HG02970 (cell line): ENCODE measurements around the gene TUT4.

Experiments
- ATAC-seq: cut with Tn5 transposase; IDR thresholded peaks from one replicate; pipeline ENCODE4 v1.9.1; 2021; ENCODE audit warnings: mild to moderate bottlenecking, moderate library complexity, moderate number of reproducible peaks; ENCODE audit not compliant: unreplicated experiment, low FRiP score

TUT4 gene

GRCh38 chr1:52476943-52477342 is 75.9 kb downstream of the TUT4 start:
- no peak for ATAC-seq

- no peak for ATAC-seq
Observed at GRCh38 chr1:52474807-52475206, 78.1 kb downstream of the TUT4 start.

- ATAC-seq, result no peak
Observed at GRCh38 chr1:52473039-52473438, 79.9 kb downstream of the TUT4 start.

DNA sequence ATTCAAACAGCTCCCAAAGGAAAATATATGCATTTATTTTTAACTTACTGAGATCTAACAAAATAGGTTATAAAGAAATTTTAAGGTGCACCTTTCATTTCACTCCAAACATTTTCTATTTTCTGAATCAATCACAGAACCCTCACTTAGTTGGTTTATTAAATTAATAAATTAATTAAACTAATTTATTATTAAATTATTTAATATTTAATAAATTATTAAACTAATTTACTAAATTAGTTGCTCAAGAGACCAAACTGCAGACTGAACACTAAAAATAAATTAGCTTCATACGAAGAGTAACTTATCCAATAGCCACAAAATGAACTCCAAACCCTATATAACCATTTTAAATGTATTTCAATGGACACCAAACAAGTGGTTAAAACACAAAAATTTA is 80.5 kb downstream of the TUT4 start:
- ATAC-seq, result no peak

- ATAC-seq, result no peak
Observed at GRCh38 chr1:52469108-52469507, 83.8 kb downstream of the TUT4 start.

GRCh38 chr1:52463891-52464290 is 89.0 kb downstream of the TUT4 start:
- ATAC-seq, result no peak

GRCh38 chr1:52461821-52462220 is 91.1 kb downstream of the TUT4 start:
- no peak for ATAC-seq

DNA sequence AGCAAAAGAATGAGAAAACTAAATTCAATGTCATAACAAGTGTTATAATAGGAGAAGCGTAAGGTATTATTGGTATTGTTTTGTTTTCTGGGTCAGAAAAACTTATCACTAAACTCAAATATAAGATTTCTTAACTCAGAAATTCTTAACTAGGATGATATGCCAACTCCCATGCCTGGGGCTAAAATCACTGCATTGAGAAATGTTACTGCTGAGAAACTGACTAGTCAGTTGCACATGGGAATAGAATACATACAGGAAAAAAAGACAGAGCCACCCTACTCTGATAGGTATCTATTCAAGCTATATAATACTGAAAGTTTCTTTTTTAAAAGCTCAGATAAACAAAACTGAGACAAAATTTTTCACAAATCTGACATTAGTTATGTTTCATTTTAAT is 92.2 kb downstream of the TUT4 start:
- ATAC-seq, result no peak

- ATAC-seq, result no peak
Observed at GRCh38 chr1:52455686-52456085, 97.2 kb downstream of the TUT4 start.

DNA sequence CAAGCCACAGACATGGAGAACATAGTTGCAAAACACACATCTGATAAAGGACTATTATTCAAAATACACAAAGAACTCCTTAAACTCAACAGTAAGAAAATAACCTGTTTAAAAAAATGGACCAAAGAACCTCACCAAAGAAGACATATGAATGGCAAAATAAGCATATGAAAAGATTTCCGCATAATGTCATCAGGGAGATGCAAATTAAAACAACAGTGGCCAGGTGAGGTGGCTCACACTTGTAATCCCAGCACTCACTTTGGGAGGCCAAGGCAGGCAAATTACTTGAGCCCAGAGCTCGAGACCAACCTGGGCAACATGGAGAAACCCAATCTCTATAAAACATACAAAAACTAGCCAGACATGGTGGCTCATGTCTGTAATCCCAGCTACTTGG is 98.1 kb downstream of the TUT4 start:
- no peak for ATAC-seq

DNA sequence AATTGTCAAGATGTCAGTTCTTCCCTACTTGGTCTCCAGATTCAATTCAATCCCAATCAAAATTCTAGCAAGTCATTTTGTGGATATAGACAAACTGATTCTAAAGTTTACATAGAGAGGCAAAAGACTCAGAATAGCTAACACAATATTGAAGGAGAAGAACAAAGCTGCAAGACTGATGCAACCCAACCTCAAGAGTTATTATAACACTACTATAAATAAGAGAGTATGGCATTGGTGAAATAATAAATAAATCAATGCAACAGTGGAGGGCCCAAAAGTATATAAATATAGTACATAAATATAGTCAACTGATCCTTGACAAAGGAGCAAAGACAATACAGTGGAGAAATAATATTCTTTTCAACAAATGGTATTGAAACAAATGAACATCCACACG is 98.8 kb downstream of the TUT4 start:
- ATAC-seq, result no peak

DNA sequence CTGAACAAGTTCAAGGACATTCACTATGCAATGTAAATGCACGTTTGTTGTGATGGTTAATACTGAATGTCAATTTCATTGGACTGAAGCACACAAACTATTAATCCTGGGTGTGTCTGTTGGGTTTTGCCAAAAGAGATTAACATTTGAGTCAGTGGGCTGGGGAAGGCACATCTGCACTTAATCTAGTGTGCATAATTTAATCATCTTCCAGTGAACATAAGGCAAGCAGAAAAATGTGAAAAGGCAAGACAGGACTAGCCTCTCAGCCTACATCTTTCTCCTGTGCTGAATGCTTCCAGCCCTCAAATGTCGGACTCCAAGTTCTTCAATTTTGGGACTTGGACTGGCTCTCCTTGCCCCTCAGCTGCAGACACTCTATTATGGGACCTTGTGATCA is 108.4 kb downstream of the TUT4 start:
- no peak for ATAC-seq

- ATAC-seq, result no peak
Observed at GRCh38 chr1:52439976-52440375, 112.9 kb downstream of the TUT4 start.

DNA sequence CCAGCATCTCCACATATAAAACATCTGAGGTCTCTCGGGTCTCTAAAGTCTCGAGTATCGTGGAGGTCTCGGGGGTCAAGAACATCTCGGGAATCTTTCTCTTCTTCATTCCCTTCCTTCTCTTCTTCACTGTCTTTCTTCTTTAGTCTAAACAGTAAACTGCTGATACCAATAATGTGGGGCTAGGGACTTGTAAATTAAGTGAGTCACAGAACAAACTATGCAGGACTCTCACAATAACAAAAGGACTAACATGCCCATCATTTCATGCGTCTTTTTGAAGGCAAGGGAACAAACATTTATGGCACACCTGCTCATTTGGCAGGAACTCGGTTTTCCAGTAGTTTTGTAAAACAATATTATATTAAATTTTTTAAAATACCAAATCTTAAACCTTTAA is 116.1 kb downstream of the TUT4 start:
- no peak for ATAC-seq

- ATAC-seq, result no peak
Observed at GRCh38 chr1:52435650-52436049, 117.2 kb downstream of the TUT4 start.

GRCh38 chr1:52435211-52435610 is 117.7 kb downstream of the TUT4 start:
- ATAC-seq, result no peak

DNA sequence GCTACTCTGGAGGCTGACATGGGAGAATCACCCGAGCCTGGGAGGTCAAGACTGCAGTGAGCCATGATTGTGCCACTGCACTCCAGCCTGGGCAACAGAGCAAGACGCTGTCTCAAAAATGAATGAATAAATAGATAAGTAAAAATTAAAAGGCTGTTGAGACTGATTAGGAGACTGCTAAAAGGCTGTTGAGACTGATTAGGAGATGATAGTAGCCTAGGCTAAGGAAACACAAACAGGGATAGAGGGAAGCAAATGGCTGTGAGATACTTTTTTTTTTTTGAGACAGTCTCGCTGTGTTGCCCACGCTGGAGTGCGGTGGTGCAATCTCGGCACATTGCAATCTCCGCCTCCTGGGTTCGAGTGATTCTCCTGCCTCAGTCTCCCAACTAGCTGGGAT is 120.1 kb downstream of the TUT4 start:
- no peak for ATAC-seq

- ATAC-seq, result no peak
Observed at GRCh38 chr1:52427152-52427551, 125.7 kb downstream of the TUT4 start.

DNA sequence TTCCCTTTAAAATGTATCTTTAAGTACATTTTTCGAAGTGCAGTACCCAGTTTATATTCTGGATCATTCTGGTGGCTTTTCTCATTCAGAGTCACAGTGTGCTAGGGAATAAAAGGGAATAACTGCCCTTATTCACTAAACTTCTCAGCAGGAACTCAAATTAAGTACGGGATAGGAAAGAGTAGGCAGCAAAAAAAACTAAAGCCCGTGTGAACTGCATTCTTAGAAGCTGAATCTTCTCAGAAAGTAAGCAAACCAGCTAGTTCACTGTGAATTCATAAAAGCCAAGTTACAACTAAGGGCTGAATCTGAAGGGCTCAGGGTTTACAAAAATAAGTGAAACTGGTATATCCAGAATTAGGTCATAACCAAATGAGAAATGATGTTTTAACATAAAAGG is 126.5 kb downstream of the TUT4 start:
- ATAC-seq, result no peak

DNA sequence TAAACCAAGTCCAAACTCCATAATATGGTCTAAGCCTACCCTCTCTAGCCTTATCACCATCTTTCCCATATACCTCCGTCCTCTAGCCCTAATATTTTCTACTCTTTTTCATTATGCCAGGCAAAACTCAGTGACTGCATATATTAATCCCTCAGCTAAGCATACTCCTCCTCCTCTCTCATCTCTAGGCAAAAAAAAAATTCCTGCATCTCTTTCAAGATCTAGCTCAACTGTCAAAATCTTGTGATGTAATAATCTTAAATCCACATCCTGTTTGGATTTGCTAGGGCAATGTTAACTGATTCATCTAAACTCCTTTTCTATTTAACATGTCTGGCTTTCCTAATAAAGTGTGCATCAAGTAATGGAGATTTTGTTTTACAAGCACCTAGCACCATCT is 128.1 kb downstream of the TUT4 start:
- no peak for ATAC-seq

- no peak for ATAC-seq
Observed at GRCh38 chr1:52424231-52424636, 128.7 kb downstream of the TUT4 start.

GRCh38 chr1:52423771-52424170 is 129.1 kb downstream of the TUT4 start:
- no peak for ATAC-seq

DNA sequence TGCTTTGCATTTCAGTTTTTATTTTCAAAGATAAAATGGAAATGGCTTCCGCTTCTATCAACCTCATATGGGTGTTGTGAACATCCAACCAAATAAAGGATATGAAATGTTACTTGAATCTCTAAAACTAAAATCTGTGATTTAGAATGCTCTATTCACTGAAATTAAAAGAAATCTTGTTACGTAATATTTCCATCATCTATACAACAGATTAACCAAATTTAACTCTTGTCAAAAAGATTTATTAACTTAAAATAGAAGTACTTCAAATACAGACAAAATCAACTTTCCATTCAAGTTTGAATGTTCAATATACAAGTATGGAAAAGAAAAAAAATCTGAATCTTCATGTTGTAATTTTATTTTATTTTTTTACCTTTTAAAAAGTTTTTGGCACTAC is 129.8 kb downstream of the TUT4 start:
- no peak for ATAC-seq

- no peak for ATAC-seq
Observed at GRCh38 chr1:52420713-52421112, 132.2 kb downstream of the TUT4 start.
